Parathyroid adenoma (tissue), 2 donors: ENCODE data around the gene ZNF273.

ENCODE experiments used
- H2AFZ ChIP-seq: fragments of 300-600 bp; sonication (generic); one replicate; pipeline ENCODE4 v1.7.0; 2017; ENCODE audit warnings: antibody characterized with exemption, mild to moderate bottlenecking
- H3K27ac ChIP-seq: fragments of 300-600 bp; sonication (generic); one replicate; pipeline ENCODE4 v1.7.0; 2017
- H3K27me3 ChIP-seq: fragments of 300-600 bp; sonication (generic); one replicate; pipeline ENCODE4 v1.7.0; 2017; ENCODE audit warnings: low read length; ENCODE audit not compliant: control insufficient read depth, insufficient read depth
- H3K36me3 ChIP-seq: fragments of 300-600 bp; sonication (generic); one replicate; pipeline ENCODE4 v1.7.0; 2017; ENCODE audit warnings: low read length; ENCODE audit not compliant: control insufficient read depth, insufficient read depth
- H3K4me1 ChIP-seq: fragments of 300-600 bp; sonication (generic); one replicate; pipeline ENCODE4 v1.7.0; 2017; ENCODE audit warnings: control low read depth
- H3K4me2 ChIP-seq: fragments of 300-600 bp; sonication (generic); one replicate; pipeline ENCODE4 v1.7.0; 2017; ENCODE audit warnings: low read length
- H3K4me3 ChIP-seq: fragments of 300-600 bp; sonication (generic); one replicate; pipeline ENCODE4 v1.7.0; 2017; ENCODE audit warnings: low read depth, low read length
- H3K79me2 ChIP-seq: fragments of 300-600 bp; sonication (generic); one replicate; pipeline ENCODE4 v1.7.0; 2017; ENCODE audit warnings: control low read depth
- H3K9ac ChIP-seq: fragments of 300-600 bp; sonication (generic); one replicate; pipeline ENCODE4 v1.7.0; 2017; ENCODE audit warnings: mild to moderate bottlenecking
- H3K9me3 ChIP-seq: fragments of 300-600 bp; sonication (generic); one replicate; pipeline ENCODE4 v1.7.0; 2017; ENCODE audit warnings: low read length; ENCODE audit not compliant: control insufficient read depth
- TF ChIP-seq, protein P1 (sequence below): fragments of 300-600 bp; sonication (generic); IDR thresholded peaks from one replicate; pipeline ENCODE4 v1.7.0; 2017; ENCODE audit warnings: antibody characterized with exemption, mild to moderate bottlenecking
- donor health status: primary hyperparathyroidism.

ZNF273 gene

DNA sequence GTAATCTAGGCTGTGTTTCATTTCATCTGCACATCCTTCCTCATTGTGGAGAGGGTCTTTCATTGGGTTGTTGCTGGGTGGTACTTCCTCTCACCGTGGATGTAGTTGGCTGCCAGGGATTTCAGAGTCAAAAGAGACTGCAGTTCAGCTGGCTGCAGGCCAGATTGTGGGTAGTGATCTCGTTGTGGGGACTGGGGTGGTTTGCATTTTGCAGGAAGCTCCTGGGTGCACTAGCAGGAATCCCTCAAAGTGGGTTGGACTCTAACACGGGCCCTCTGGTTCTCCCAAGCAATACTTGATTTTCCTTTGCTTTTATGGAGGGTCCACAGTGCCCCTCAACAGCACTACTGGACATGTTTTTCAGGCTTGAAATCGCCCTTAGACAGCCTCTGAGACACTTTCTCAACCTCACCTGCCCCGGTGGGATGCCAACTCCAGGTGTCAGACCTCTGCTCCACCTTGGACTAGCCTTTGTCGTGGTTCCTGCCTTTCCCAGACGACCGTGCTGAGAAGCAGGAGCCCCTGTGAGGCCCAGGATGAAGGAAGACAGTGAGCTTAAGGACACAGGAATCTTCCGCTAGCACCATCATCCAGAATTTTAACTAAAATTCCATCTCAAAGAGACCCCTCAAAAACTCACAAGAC lies 23.9 kb upstream of the ZNF273 start:
- Histone ChIP-seq H3K36me3 (no peaks in the 10 kb centered on the region), H3K9me3 (no peaks in the 10 kb centered on the region), H2AFZ (no peak overlapping the region), H3K4me3 (no peak overlapping the region), H3K9ac (no peak overlapping the region), H3K4me2 (no peak overlapping the region), H3K27ac (no peak overlapping the region), H3K4me1 (no peaks in the 10 kb centered on the region), H3K27me3 (no peaks in the 10 kb centered on the region), H3K79me2 (no peaks in the 10 kb centered on the region)
- TF ChIP-seq, protein P1, sequence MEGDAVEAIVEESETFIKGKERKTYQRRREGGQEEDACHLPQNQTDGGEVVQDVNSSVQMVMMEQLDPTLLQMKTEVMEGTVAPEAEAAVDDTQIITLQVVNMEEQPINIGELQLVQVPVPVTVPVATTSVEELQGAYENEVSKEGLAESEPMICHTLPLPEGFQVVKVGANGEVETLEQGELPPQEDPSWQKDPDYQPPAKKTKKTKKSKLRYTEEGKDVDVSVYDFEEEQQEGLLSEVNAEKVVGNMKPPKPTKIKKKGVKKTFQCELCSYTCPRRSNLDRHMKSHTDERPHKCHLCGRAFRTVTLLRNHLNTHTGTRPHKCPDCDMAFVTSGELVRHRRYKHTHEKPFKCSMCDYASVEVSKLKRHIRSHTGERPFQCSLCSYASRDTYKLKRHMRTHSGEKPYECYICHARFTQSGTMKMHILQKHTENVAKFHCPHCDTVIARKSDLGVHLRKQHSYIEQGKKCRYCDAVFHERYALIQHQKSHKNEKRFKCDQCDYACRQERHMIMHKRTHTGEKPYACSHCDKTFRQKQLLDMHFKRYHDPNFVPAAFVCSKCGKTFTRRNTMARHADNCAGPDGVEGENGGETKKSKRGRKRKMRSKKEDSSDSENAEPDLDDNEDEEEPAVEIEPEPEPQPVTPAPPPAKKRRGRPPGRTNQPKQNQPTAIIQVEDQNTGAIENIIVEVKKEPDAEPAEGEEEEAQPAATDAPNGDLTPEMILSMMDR, result no peak

DNA sequence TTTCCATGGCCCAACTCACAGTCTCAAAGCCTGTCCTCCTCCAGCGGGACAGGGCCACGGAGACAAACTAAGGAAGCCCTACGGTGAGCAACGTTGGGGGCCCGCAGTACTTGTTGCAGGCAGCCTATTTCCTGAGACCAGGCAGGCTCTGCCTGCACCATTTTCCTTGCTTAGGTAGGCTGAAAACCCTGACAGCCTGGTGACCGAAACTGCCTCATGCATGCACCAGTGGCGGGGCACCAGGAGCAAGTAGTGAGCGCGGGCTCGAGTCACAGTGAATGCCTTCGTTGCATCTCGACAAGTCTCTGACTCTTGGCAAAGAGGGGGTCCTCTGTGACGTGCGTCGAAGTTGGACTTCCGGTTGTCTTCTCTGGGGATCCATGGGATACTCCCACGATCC lies 23.3 kb upstream of the ZNF273 start:
- no peaks in the 10 kb centered on the region for H3K36me3 ChIP-seq
- no peaks in the 10 kb centered on the region for H3K9me3 ChIP-seq
- no peak overlapping the region for H3K27ac ChIP-seq
- H3K4me1 ChIP-seq, result no peaks in the 10 kb centered on the region
- H2AFZ ChIP-seq, result no peak overlapping the region
- no peak overlapping the region for H3K4me2 ChIP-seq
- H3K79me2 ChIP-seq, result no peaks in the 10 kb centered on the region
- no peak overlapping the region for H3K9ac ChIP-seq
- no peaks in the 10 kb centered on the region for H3K27me3 ChIP-seq
- TF ChIP-seq, protein P1, result no peak
- no peak overlapping the region for H3K4me3 ChIP-seq

DNA sequence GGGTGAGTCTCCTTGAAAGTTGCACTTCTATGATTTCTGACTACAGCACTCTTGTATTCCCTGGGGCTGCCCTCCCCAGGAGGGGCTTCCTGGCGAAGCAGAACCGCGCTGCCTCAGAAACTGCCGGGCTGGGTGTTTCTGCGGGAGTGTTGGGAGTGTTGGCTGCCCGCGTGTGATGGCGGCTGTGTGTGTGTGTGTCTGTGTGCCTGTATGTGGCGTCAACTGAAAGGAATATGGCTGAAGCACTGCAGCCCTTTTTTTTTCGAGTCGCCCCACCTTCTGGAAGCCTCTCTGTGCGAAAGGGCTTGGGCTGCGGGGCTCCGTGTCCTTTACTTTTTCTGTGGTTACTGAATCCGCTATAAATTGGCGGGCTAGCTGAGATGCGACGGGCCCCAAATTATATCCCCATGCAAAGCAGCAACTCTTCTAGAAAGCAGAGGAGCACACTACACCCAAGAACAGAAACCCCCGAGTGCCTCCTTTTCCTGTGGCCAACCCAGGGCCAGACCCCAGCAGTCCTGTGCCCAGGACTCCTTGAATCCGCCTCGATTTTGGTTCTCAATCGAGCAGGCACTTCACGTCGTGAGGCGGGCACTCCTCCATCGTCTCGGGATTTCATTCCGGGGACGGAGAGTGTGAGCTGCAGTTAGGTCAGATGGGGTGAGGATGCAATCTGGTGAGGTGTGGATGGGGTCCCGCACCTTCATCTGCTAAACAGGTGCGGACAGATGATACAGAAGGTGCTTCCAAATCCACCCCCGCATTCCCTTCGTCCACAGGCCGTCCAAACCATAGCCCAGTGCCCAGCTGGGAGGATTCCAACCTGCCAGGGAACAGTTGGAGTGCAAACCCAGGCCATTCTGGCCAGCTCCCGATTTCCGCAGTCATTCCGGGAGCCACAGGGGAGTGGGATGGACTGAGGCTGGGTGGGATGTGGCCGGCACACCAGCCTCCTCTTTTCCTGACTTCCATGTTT lies 22.5 kb upstream of the ZNF273 start:
- no peak overlapping the region for H3K4me2 ChIP-seq
- no peak overlapping the region for H3K4me3 ChIP-seq
- no peaks in the 10 kb centered on the region for H3K4me1 ChIP-seq
- H3K27ac ChIP-seq, result no peak overlapping the region
- TF ChIP-seq, protein P1, result no peak
- H3K9me3 ChIP-seq, result no peaks in the 10 kb centered on the region
- H3K36me3 ChIP-seq, result no peaks in the 10 kb centered on the region
- H3K27me3 ChIP-seq, result no peaks in the 10 kb centered on the region
- H2AFZ ChIP-seq, result no peak overlapping the region
- H3K79me2 ChIP-seq, result no peaks in the 10 kb centered on the region
- no peak overlapping the region for H3K9ac ChIP-seq

DNA sequence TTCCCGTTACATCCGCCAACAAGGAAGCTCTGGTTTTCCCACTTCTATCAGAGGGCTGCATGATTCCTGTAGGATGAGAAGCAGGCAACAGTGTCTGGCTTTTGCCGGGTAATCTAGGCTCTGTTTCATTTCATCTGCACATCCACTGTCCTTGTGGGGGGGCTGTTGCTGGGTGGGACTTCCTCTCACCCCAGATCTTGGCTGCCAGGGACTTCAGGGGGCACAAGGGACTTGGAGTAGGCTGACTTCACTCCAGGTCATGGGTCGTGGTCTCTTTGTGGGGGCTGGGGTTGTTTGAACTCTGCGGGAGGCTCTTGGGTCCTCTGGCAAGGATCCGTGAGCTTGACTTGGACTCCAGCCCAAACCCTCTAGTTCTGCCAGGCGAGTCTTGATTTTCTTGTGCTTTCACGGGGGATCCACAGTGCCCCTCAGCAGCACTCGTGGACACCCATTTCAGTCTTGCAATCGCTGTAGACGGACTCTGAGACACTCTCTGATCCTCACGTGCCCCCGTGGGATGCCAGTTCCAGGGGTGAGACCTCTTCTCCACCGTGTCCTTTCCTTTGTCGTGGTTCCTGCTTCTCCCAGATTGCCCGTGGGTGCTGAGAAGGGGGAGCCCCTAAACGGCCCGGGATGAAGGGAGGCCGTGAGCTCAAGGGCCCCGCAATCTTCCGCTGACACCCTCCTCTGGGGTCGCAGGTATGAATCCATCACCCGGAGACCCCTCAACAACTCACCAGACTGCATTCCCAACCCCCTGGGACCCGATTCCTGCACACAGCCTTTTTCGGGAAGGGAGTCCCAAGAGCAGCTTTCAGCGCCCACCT lies 21.4 kb upstream of the ZNF273 start:
- H3K27ac ChIP-seq, result no peak overlapping the region
- H3K9me3 ChIP-seq, result no peaks in the 10 kb centered on the region
- peak overlapping the region; percentile 20 for H2AFZ ChIP-seq
- no peaks in the 10 kb centered on the region for H3K4me1 ChIP-seq
- no peaks in the 10 kb centered on the region for H3K27me3 ChIP-seq
- H3K4me3 ChIP-seq, result no peak overlapping the region
- no peak overlapping the region for H3K9ac ChIP-seq
- H3K4me2 ChIP-seq, result peak overlapping the region; percentile 53
- H3K36me3 ChIP-seq, result no peaks in the 10 kb centered on the region
- TF ChIP-seq, protein P1, result no peak
- no peaks in the 10 kb centered on the region for H3K79me2 ChIP-seq
